ENCODE results near the gene MATN1.

GRCh38 chr1:30743584-30744059, 20.2 kb upstream of the MATN1 start:
- TF ChIP-seq POLR2A (IDR thresholded peaks at IDR 0.05) (no peak), POLR2AphosphoS5 (IDR thresholded peaks at IDR 0.05; ENCODE audit: insufficient read depth in 1 of 2, low read depth in 1 of 2) (no peak)
- TF ChIP-seq, protein P1, sequence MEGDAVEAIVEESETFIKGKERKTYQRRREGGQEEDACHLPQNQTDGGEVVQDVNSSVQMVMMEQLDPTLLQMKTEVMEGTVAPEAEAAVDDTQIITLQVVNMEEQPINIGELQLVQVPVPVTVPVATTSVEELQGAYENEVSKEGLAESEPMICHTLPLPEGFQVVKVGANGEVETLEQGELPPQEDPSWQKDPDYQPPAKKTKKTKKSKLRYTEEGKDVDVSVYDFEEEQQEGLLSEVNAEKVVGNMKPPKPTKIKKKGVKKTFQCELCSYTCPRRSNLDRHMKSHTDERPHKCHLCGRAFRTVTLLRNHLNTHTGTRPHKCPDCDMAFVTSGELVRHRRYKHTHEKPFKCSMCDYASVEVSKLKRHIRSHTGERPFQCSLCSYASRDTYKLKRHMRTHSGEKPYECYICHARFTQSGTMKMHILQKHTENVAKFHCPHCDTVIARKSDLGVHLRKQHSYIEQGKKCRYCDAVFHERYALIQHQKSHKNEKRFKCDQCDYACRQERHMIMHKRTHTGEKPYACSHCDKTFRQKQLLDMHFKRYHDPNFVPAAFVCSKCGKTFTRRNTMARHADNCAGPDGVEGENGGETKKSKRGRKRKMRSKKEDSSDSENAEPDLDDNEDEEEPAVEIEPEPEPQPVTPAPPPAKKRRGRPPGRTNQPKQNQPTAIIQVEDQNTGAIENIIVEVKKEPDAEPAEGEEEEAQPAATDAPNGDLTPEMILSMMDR (IDR thresholded peaks at IDR 0.05) = no peak
